GM21825 (cell line): ENCODE data around the gene ATG101.

ENCODE experiments used
- ATAC-seq: cut with Tn5 transposase; IDR thresholded peaks from one replicate; pipeline ENCODE4 v1.9.1; 2021; ENCODE audit warnings: mild to moderate bottlenecking, moderate library complexity; ENCODE audit not compliant: unreplicated experiment

The ATG101 gene, protein sequence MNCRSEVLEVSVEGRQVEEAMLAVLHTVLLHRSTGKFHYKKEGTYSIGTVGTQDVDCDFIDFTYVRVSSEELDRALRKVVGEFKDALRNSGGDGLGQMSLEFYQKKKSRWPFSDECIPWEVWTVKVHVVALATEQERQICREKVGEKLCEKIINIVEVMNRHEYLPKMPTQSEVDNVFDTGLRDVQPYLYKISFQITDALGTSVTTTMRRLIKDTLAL

DNA sequence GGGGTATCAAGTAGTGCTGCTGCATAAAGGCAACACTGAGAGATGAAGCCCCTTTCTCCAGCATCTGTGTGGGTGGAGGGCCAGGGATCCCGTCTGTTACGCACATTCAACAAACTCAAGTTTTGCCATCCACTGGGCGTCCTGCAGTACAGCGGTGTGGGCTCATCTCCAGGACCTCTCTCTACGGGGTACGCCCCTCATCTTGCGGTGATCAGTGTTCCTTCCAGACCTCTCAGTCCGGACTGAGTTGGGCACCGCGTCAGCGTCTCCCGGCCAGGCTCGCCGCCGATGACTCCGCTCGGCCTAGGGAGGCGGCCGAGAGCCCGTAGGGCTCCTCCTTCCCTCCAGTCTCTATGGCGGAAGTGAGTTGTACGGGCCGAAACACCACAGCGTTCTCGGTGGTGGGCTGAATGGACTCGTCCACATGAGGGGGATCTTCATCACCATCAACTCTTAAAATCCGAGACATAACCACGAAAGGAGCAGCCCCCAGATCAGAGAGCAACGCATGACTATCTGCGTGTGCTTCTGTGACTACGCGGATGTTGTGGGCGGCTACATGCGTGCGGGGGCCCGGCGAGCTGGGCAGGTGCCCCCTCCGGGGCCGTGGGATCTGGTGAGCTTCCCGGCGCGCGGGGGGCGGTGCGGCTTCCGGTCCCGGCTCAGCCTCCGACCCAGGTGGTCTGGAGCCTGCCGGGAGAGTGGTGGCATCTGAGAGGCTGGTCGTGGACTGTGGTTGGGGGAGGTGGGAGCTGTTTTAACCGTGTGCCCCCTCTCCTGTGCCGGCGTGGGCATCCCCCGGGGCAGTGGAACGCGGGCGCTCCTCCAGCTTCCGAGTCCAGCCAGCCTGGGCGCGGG lies at the start of gene ATG101:
ATG101 (plus strand) TSS at position 652 of the 858 bp plus-strand sequence. CDS start 3,673 bp downstream, outside the sequence.
- ATAC-seq, result peak; percentile 89

DNA sequence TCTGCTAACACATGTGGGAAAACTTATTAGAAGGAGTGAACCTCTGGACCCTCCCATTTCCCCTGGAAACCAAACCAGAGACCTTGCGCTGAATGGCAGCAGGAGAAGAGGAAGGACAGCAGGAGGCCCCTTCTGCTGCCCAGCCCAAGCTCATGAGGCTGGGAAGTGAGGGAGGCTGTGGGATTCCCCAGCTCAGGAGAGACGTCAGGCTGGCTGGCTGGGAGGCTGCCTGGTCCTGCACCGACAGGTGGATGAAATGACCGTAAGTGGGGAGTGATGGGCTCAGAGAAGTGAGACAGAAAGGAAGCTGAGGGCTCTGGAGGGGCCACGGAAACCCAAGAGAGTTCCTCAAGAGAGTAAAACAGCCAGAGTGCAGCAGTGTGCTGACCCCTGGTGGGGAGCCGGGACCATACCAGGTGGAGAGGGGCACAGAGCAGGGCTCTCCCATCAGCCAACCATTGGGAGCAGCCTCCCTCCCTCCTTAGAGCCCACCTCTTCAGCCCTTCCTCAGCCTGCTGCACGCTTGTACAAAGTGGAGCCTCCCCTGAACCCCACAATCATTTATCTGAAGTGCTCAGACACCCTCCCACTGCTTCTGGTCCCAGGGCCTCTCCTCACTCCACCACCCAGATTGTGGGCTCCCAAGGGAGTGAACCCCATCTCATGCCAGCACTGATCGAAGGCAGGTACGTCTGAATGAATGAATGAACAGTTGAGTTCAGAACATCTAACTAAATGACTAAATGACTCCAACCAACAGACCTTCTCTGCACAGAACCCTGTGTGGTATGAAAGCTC lies 49.0 kb upstream of the ATG101 start:
- ATAC-seq, result no peak

DNA sequence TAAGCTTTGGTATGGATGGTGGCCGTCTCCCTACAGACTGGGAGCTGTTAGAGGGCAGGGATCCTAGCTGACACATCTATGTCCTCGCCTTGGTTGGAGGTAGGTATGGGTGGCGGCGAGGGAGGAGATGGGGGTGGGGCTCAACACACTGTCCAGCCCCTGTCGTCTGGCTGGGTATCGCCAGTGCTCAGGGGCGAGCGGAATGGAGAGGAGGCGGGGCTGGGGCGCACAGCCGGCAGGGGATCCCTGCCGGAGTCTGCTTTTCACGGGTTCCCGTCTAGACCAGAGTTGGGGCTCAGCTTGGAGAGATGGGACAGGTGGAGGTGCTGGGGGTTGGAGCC lies 47.0 kb upstream of the ATG101 start:
- peak; percentile 10 for ATAC-seq

DNA sequence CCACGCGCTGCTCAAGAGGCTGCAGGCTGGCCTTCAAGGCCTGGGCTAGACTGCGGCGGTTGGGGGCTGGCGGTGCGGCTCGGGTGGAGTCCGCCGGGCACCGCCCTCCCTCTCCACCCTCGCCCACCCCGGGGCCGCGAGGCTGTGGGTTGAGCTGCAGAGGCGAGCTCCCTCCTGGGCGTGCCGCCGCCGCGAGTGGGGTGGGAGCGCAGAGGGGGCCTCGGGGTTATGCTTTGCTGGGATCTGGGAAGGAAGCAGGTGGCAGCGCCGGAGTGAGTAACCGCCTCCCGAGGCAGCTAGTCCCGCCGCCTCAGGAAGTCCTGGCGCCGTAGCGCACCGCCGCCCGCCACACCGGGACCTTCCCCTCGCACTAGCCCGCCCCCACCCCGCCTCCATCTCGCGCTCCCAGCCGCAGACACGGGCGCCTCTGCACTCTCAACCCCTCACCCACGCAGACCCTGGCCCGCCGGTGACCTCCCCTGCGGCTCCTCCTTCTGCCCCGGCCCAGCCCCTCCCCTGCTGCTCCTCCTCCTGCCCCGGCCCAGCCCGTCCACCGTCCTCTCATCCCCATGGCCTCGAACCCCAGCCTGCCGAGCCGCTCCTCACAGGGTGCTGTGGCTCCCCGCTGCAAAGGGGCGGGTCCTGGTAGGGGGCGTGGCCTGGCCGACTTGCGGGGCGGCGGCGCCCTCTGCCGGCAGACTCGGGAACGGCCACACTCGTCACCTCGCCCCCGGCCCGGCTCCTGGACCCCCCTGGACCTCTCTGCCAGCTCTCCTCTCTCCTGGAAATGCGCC lies 46.4 kb upstream of the ATG101 start:
- ATAC-seq, result peak; percentile 36

DNA sequence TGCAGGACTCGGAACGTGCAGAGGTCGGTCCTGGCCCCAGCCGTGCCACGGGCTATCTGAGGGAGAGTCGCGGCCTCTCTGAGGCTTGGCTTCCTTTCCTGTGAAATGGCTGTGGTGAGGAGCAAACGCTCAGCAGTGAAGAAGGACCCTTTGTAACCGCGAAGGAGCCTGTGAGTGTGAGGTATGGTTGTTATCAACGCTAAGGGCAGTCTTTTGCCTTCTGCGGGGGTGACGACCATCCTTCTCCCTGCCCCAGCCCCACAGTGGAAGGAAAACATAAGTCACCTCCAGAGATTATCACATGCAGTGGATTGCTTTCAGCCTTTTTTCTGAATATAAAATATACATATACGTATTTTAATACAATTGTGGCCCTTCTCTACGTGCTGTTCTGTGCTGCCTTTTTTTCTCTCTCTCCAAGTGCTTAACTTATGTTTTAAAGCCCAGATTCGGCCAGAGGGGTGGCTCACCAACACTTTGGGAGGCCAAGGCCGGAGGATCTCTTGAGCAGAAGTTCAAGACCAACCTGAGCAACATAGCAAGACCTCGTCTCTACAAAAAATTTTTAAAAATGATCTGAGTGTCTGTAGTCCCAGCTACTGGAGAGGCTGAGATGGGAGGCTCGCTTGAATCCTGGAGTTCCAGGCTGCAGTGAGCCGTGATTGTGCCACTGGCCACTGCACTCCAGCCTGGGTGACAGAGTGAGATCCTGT lies 45.6 kb upstream of the ATG101 start:
- ATAC-seq, result peak; percentile 5

DNA sequence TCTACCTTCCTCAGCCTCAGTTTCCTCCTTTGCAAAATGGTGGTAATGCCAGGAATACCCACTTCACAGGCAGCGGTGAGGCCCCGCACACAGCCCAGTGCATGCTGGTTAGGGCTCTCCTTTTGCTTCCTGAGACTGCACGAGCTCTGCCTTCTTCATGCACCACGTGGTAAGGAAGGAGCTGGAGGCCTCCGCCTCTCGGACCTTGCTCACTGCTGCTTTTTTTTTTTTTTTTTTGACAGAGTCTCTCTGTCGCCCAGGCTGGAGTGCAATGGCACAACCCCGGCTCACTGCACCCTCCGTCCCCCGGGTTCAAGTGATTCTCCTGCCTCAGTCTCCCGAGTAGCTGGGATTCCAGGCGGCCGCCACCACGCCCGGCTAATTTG lies 44.9 kb upstream of the ATG101 start:
- no peak for ATAC-seq

DNA sequence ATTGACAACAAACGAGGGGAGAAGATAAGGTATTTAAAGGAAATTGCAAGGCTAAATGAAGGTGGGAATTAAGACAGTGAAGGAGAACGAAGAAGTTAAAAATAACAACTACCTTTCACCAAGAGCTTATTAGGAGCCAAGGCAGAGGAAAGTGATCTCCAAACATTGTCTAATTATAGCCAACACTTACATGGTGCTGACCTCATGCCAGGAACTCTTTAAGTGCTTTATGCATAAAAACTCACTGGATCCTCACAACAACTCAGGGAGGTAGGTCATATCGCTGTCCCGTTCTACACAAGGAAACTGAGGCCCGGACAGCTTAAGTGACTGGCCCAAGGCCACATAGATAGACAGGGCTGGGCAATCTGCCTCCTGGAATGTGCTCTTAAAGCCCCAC lies 43.5 kb upstream of the ATG101 start:
- ATAC-seq, result no peak

DNA sequence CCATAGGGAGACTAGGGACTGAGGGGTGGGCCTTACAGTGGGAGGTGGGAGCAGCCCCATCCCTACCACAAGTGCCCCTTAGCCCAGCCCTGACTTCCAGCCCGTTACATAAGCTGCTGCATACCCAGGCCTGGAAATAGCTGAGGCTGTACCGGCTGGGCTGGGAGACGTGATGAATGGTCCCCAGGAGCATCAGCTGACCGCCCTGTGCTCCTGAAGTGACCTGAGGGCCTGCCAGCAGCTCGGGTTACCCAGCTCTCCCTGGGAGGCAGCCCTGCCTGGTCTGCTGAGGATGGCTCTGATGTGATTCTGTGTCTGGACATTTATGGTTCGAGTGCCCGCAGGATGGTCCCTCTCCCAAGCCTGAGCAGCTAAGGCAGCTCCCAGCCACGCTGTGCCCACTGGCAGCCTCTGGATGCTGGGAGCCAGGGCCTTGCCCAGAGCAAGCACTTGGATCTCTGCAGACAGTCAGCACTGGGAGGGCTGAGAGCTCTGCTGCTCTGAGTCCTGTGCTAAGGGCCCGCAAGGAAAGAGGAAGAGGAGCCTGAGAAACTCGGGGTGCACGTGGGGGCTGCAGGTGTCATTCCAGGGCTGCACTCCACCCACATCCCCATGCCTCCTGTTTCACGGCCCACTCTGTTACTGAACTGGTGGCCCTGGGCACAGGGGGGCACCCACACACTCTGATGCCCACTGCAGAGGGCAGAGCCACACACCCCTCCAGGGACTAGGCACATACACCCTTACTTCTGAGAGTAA lies 42.5 kb upstream of the ATG101 start:
- ATAC-seq, result no peak

DNA sequence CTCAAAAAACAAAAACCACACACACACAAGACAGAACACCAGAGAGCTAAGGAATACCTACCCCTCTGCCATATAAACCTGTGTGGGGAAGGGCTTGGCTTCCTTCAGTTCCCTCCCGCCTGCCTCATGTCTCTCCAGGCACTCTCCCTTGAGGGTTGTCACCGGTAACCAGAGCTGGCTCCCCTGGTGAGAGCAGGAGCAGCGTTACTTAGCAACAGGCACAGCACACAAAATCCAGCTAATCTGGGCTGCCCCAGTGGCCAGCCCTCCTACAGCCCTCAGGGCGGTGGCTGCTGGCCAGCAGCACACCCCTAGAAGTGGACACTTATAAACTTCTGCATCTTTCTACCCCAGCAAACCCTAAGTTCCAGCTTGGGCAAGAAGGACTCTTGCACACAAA lies 40.1 kb upstream of the ATG101 start:
- ATAC-seq, result no peak

DNA sequence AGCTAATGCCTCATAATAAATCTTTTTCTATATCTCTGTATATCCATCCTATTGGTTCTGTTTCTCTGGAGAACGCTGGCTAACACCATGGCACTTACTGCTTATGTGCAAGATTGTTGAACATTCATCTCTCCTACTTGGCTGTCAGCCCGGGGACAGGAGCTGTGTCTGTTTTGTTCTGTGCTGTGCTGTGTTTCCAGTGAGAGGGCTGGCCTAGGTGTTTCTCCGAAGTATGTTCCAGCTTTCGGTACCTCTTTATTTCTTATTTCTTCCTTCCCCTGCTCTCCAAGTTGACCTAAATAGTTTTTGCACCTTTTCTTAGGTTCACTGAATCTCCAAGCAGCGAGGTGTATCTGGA lies 37.4 kb upstream of the ATG101 start:
- no peak for ATAC-seq

DNA sequence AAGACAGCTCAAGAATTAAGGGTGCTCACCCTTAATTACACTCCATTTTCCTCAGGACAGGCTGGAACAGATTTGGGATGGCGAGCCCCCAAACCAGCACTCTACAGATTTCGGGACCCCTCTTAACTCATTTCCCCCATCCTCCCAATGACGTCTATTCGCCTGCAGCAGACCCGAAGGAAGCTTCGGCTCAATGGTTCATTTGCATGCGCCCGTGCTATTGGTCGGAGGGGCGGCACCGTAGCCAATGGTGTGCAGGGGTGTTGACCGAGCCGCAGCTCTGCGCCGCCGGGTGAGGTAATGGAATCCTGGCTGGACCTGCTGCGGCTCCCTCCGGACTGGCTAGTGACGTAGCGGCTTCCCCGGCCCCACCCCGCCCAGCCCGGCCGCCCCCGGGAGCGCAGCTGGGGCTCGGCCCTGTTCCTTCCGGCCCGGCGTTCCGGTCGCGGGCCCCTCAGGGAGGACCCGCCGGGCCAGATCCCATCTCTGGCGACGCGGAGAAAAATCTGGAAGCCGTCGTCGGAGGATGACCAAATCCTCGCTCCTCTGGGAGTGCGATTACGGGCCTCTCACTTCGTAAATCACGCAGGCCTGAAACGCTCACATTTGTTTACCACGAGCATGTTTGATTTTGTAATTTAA lies 36.9 kb upstream of the ATG101 start:
- ATAC-seq, result peak; percentile 85

DNA sequence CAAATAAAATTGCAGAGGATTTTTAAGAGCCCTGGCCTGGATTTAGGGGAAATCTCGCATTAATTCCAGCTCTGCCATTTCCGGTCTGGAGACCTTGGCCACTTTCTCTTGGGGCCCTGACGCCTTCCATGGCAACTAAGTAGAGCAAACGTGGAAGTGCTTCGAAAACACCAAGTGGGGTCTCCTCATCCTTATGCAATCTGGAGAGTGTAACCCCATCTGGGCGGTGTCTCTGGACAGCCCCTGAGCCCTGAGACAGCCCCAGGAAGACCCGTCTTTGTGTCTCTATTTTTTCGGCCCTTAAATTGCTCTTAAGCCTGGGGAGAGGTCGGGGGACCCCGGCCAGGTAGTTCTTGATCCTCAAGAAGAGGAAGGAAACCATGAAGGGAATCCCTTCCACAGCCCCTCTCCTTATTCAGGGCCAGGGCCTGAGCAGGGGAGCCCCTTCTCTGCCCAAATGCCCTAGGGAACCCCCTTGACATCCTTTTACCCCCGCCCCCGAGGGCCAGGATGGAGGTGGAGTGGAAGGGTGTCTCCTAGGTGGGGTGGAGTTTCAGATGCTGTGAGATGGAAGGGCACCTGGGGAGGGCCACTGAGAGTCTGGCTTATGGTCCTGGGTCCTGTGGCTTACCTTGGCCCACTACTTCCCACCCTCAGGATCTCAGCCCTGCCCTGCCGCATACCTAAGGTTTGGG lies 36.2 kb upstream of the ATG101 start:
- ATAC-seq, result no peak

DNA sequence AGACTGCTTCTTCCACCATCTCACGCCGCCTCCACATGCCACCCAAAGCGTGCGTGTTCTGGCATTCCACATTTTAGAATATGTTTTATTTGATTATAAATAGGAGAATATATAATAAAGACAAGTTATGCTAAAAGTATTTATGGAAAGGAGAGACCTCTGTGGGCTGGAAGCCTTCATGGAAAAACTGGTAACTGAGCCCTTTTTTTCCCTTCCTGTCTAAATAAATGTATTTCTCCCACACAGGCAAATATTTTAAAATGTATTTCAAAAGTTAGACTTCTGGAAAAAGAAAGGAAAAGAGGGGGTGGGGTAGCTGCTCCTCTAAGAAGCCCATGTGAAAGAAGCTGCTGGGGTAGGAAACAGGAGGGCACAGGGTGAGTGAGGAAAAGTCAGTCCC lies 34.6 kb upstream of the ATG101 start:
- no peak for ATAC-seq

DNA sequence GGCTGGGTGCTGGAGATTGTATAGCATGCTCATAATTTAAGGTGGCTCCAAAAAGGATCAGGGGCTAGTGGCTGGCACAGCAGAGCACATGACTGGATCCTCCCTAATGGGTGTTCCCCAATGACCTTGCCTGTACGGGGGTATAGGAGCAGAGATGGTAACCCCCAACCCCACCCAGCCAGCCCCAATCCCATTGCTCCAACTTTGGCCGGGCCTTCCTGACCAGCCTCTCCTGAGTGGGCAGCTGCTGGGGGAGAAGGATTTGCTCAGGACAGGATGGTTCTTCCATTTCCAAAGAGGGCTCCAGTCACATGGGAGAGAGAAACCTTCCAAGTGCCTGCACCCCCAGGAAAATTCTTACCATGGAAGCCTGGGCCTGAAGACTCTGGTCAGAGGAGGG lies 33.9 kb upstream of the ATG101 start:
- ATAC-seq, result no peak

DNA sequence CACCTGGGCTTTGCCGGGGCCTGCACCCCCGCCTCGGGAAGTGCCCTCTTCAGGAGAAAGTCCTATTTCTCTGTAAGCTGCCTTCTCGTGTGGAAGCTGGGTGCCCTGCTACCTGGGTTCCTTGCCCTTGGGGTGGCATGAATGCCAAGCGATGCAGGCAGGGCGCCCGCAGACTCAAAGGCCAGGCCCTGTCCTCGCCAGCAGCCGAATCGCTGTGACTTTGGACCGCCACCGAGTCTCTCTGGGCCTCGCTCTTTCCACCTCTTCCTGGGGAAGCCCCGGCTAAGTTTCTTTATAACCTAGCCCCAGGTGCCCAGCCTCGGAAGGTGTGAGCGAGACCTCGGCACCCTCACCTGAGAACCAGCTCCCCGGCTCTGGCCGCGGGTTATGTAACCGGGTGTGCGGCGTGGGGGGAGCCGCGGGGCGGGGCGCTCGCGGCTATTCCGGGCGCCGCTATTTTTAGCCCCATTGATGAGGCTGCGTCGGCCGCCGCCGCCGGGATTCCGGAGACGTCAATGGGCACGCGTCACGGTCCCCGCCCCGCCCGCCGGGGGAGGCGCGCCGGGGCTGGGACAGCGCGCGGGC lies 33.1 kb upstream of the ATG101 start:
- peak; percentile 34 for ATAC-seq

DNA sequence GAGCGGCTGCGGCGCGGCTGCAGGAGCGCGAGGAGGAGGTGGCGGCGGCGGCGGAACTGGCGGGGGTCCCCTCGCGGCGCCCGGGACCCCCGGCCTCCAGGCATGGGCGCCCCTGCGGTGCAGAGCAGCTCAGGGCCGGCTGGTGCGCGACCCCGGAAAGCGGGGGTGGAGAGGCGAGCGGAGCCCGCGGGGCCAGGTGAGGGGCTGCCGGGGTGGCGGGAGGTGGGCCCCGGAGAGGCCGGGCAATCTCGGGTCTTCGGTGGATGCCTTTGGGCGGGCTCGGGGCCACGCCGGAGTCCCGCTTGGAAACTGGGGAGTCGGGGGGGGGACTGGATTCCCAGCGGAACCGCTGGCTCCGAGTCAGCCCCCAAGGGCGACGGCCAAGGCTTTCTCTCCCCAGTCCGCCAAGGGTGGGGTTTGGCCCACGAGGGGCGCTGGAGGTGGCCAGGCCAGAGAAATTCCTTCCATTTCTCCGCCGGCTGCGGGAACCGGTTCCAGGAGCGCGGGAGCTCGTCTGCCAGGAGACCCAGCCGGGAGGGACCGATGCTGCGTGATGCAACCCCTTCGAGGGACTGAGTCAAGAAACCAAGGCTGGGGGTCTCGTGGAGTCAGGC lies 32.4 kb upstream of the ATG101 start:
- ATAC-seq, result no peak

DNA sequence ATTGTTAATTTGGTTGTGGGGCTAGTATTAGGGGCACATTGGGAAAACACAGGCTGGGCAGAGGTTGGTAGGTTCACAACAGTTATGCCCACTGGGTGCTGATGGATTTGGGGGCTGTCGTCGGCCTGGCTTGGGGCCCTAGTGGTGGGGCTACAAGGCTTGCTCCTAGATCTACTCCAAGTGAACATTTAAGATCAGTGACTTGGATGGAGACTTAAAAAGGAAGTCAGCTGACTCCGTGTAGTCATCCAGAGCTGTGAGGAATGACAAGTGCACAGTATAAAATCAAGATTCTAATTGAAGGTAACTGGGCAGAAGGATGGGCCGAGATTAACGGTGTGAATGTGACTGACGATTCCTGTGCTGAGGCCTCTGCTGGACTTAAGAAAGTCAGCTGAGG lies 31.3 kb upstream of the ATG101 start:
- ATAC-seq, result no peak

DNA sequence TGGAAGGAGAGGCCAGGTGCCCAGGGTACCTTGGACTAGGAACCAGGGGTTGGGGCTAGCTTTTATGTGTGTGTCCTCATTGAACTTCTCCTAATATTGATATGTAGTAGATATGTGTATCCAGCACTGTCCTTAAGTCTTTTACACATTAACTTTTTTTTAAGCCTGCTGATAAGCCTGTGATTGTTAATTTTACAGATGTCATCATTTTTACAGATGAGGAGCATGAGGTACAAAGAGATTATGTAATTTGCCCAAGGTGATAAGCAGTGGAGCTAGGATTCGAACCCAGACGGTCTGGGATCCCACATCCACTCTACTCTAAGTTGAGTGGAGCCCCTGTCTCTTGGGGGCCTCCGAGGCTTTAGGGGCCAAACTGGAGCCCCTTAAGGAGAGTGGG lies 28.7 kb upstream of the ATG101 start:
- ATAC-seq, result no peak
